ENCODE results near the gene FOXRED1. TPM values are rescaled to one million over a fixed set of nuclear protein-coding genes. Genes with fewer than 3 reads are reported as not detected.

The FOXRED1 gene
- total RNA-seq, 1 donor, result 11.6 TPM

DNA sequence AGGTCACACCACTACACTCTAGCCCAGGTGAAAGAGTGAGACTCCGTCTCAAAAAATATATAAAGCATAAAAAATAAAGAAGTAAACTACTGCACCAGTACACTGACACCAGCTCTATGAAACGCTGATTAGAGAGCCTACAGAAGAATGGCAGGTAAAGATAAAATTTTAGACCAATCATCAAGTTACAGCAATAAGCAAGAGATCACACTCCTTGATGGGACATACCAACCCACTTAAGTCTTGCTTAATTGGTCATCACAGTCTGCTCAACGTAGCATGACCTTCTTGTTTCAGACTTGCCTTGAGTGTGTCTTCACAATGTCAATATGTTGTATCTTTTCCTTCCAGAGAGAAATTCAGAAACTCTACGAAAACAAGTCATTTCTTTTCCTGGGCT lies 12.7 kb upstream of the FOXRED1 start:
- peaks cover 11% of the 10 kb centered on the region for H3K4me1 ChIP-seq (ENCODE audit: insufficient read depth, low read length)
- H3K36me3 ChIP-seq (ENCODE audit: insufficient read depth, low read length), result peaks cover 15% of the 10 kb centered on the region
- H3K27ac ChIP-seq (ENCODE audit: low read depth, low read length), result no peak overlapping the region
- H3K4me3 ChIP-seq (ENCODE audit: insufficient read depth, low read length), result no peak overlapping the region
- no peaks in the 10 kb centered on the region for H3K27me3 ChIP-seq (ENCODE audit: insufficient read depth, low read length)
- H3K4me2 ChIP-seq (ENCODE audit: insufficient read depth, low read length), result no peak overlapping the region
- no peak for DNase-seq (ENCODE audit: insufficient read length, low spot score, missing footprints)
- no peaks in the 10 kb centered on the region for H3K9me3 ChIP-seq (ENCODE audit: low read depth, low read length)
- H3K79me2 ChIP-seq (ENCODE audit: insufficient read depth, low read length), result no peaks in the 10 kb centered on the region
- TF ChIP-seq, protein P1, sequence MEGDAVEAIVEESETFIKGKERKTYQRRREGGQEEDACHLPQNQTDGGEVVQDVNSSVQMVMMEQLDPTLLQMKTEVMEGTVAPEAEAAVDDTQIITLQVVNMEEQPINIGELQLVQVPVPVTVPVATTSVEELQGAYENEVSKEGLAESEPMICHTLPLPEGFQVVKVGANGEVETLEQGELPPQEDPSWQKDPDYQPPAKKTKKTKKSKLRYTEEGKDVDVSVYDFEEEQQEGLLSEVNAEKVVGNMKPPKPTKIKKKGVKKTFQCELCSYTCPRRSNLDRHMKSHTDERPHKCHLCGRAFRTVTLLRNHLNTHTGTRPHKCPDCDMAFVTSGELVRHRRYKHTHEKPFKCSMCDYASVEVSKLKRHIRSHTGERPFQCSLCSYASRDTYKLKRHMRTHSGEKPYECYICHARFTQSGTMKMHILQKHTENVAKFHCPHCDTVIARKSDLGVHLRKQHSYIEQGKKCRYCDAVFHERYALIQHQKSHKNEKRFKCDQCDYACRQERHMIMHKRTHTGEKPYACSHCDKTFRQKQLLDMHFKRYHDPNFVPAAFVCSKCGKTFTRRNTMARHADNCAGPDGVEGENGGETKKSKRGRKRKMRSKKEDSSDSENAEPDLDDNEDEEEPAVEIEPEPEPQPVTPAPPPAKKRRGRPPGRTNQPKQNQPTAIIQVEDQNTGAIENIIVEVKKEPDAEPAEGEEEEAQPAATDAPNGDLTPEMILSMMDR (IDR thresholded peaks at IDR 0.05; ENCODE audit: extremely low read depth, low read depth, low read length), result no peak
- no peak overlapping the region for H2AFZ ChIP-seq (ENCODE audit: low read length)
- peaks cover 6% of the 10 kb centered on the region for H4K20me1 ChIP-seq (ENCODE audit: insufficient read depth, low read length)

DNA sequence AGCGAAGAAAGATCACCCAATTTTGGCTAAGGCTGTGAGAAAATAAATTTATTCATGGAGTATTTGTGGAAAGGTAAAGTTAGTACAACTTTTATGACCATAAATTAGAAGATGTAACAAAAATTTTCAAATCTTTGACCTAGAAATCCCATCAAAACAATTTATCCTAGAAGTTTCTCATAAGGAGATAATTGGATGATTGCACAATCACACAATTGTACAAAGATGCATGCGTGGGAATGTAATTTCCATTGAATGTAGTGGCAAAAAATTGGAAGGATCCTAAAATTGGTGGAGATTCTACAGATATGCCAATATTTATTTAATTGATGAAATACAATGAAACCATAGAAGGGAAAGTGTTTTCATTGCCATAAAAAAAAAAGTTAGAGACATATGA lies 11.8 kb upstream of the FOXRED1 start:
- Histone ChIP-seq H2AFZ (ENCODE audit: low read length) (no peak overlapping the region), H3K79me2 (ENCODE audit: insufficient read depth, low read length) (no peaks in the 10 kb centered on the region), H3K27ac (ENCODE audit: low read depth, low read length) (no peak overlapping the region), H3K4me3 (ENCODE audit: insufficient read depth, low read length) (no peak overlapping the region), H4K20me1 (ENCODE audit: insufficient read depth, low read length) (peaks cover 6% of the 10 kb centered on the region), H3K4me1 (ENCODE audit: insufficient read depth, low read length) (peaks cover 11% of the 10 kb centered on the region), H3K9me3 (ENCODE audit: low read depth, low read length) (no peaks in the 10 kb centered on the region), H3K27me3 (ENCODE audit: insufficient read depth, low read length) (no peaks in the 10 kb centered on the region), H3K4me2 (ENCODE audit: insufficient read depth, low read length) (no peak overlapping the region), H3K36me3 (ENCODE audit: insufficient read depth, low read length) (peaks cover 23% of the 10 kb centered on the region)
- TF ChIP-seq, protein P1 (IDR thresholded peaks at IDR 0.05; ENCODE audit: extremely low read depth, low read depth, low read length), result no peak
- DNase-seq (ENCODE audit: insufficient read length, low spot score, missing footprints), result no peak

DNA sequence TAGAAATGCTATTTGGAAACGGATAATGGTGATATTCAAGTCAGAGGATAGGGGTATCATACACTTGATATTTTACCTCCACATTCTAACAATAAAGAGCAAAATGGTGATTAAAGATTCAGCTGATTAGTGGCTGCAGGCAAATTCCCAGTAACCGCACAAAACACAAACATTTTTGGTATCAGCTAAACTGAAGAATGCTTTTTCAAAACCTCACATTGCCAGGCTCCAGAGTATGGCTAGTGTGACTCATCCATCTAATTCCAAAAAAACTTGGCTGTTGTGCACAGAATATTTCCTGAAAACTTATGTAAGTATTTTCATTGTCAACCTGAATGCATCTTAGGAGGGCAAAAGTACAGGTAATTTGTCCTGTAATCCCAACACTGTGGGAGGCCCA lies 11.2 kb upstream of the FOXRED1 start:
- no peaks in the 10 kb centered on the region for H3K9me3 ChIP-seq (ENCODE audit: low read depth, low read length)
- TF ChIP-seq, protein P1 (IDR thresholded peaks at IDR 0.05; ENCODE audit: extremely low read depth, low read depth, low read length), result no peak
- no peak overlapping the region for H3K27ac ChIP-seq (ENCODE audit: low read depth, low read length)
- H3K4me3 ChIP-seq (ENCODE audit: insufficient read depth, low read length), result no peak overlapping the region
- H3K4me2 ChIP-seq (ENCODE audit: insufficient read depth, low read length), result no peak overlapping the region
- peaks cover 29% of the 10 kb centered on the region for H3K36me3 ChIP-seq (ENCODE audit: insufficient read depth, low read length)
- H2AFZ ChIP-seq (ENCODE audit: low read length), result no peak overlapping the region
- peaks cover 11% of the 10 kb centered on the region for H3K4me1 ChIP-seq (ENCODE audit: insufficient read depth, low read length)
- H3K79me2 ChIP-seq (ENCODE audit: insufficient read depth, low read length), result no peaks in the 10 kb centered on the region
- peaks cover 6% of the 10 kb centered on the region for H4K20me1 ChIP-seq (ENCODE audit: insufficient read depth, low read length)
- peak; percentile 92 for DNase-seq (ENCODE audit: insufficient read length, low spot score, missing footprints)
- H3K27me3 ChIP-seq (ENCODE audit: insufficient read depth, low read length), result no peaks in the 10 kb centered on the region

GRCh38 chr11:126262216-126262615 lies 6.7 kb upstream of the FOXRED1 start:
- Histone ChIP-seq H3K4me2 (ENCODE audit: insufficient read depth, low read length) (no peak overlapping the region), H3K36me3 (ENCODE audit: insufficient read depth, low read length) (peaks cover 70% of the 10 kb centered on the region), H3K79me2 (ENCODE audit: insufficient read depth, low read length) (peaks cover 15% of the 10 kb centered on the region), H4K20me1 (ENCODE audit: insufficient read depth, low read length) (peaks cover 6% of the 10 kb centered on the region), H3K27me3 (ENCODE audit: insufficient read depth, low read length) (no peaks in the 10 kb centered on the region), H3K4me3 (ENCODE audit: insufficient read depth, low read length) (no peak overlapping the region), H2AFZ (ENCODE audit: low read length) (no peak overlapping the region), H3K4me1 (ENCODE audit: insufficient read depth, low read length) (peaks cover 9% of the 10 kb centered on the region), H3K9me3 (ENCODE audit: low read depth, low read length) (no peaks in the 10 kb centered on the region), H3K27ac (ENCODE audit: low read depth, low read length) (no peak overlapping the region)
- TF ChIP-seq, protein P1 (IDR thresholded peaks at IDR 0.05; ENCODE audit: extremely low read depth, low read depth, low read length), result no peak
- DNase-seq (ENCODE audit: insufficient read length, low spot score, missing footprints), result no peak
